ENCODE results near the gene GPR55.

- no peak for TF ChIP-seq CTCF (IDR thresholded peaks at IDR 0.05)
- TF ChIP-seq POLR2A (IDR thresholded peaks at IDR 0.05), result no peak
Measured at GRCh38 chr2:230937362-230937761, 12.3 kb upstream of the GPR55 start.
